ENCODE results near the gene HAUS6. TPM values are rescaled to one million over a fixed set of nuclear protein-coding genes. Genes with fewer than 3 reads are reported as not detected.
A peak's percentile ranks its signal among the peaks of the same experiment; 100 is the strongest.

HAUS6 gene
- total and polyA plus RNA-seq, 2 of the 13 experiments (the other 11 are each of a cell fraction or from before 2014, with no cell fraction given): 9.8 to 31.1 TPM

DNA sequence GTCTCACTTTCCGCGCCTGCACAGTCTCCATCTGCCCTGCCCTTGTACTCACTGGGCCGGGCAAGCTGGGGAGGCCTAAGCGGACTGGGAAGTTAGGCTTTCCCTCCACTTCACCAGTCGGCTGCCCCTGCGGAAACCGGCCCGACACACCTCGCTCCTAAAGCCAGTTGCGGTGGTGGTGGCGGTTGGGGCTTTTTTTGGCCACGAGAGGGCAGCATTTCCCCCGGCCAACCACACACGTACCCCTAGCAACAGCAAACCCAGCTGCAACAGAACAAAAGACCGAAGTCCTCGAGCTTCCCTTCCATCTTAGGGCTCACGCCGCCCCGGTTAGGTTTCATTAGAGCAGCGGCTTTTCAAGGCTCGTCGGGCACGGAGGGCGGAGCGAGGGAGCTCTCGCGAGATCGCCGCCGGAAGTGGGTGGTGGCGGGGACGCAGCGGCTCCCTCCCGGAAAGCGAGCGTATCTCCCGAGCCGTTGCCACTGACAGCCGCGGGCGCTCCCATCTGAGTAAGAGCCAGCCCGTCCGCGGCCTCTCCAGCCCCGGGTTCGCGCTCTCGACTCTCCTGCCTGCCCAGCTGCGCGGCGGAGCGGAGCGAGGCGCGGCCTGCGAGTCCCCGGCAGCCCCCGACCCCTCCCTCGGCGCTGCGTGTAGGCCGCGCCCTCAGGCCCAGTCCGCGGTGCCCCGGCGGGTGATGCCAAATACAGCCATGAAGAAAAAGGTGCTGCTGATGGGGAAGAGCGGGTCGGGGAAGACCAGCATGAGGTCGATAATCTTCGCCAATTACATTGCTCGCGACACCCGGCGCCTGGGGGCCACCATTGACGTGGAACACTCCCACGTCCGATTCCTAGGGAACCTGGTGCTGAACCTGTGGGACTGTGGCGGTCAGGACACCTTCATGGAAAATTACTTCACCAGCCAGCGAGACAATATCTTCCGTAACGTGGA, 53.5 kb downstream of the HAUS6 start, which contains the start of gene RRAGA (continued):
- TF ChIP-seq ZBTB43 (CRISPR knock-in tag; conservative IDR thresholded peaks at IDR 0.05) (0 out of 2 replicates have a peak, but pooled peaks have one; percentile 35), ZBTB7B (CRISPR knock-in tag; IDR thresholded peaks at IDR 0.05) (no peak), ZNF317 (CRISPR knock-in tag; IDR thresholded peaks at IDR 0.05) (no peak), WIZ (CRISPR knock-in tag; IDR thresholded peaks at IDR 0.05) (peak; percentile 72; the same call in 1 of the 2 replicates), ZNF446 (CRISPR knock-in tag; IDR thresholded peaks at IDR 0.05) (peak; percentile 79), ZNF737 (CRISPR knock-in tag; IDR thresholded peaks at IDR 0.05; ENCODE audit: borderline replicate concordance) (no peak), ZMYM4 (CRISPR knock-in tag; IDR thresholded peaks at IDR 0.05) (peak; percentile 99), TOE1 (CRISPR knock-in tag; IDR thresholded peaks at IDR 0.05) (0 out of 2 replicates have a peak, but pooled peaks have one; percentile 86), POLR2AphosphoS5 (IDR thresholded peaks at IDR 0.05; ENCODE audit: low read depth, low read length) (peak; percentile 65), ZSCAN22 (CRISPR knock-in tag; IDR thresholded peaks at IDR 0.05) (no peak; the same call in 1 of the 2 replicates), MXD3 (CRISPR knock-in tag; IDR thresholded peaks at IDR 0.05) (peak; percentile 32; the same call in 1 of the 2 replicates), RXRA (CRISPR knock-in tag; IDR thresholded peaks at IDR 0.05) (peak; percentile 72; the same call in 1 of the 2 replicates), ZNF790 (CRISPR knock-in tag; IDR thresholded peaks at IDR 0.05; ENCODE audit: borderline replicate concordance) (peak; percentile 89; the same call in 1 of the 2 replicates), ZNF768 (CRISPR knock-in tag; IDR thresholded peaks at IDR 0.05) (peak; percentile 58; the same call in 1 of the 2 replicates), DNMT1 (CRISPR knock-in tag; IDR thresholded peaks at IDR 0.05) (0 out of 2 replicates have a peak, but pooled peaks have one; percentile 42), REPIN1 (CRISPR knock-in tag; IDR thresholded peaks at IDR 0.05; ENCODE audit: borderline replicate concordance, low read depth) (peak; percentile 93), FOXA1 (IDR thresholded peaks at IDR 0.05) (no peak), FOXA1 (CRISPR knock-in tag; IDR thresholded peaks at IDR 0.05) (peak; percentile 34; the same call in 1 of the 2 replicates), XRCC5 (optimal IDR thresholded peaks at IDR 0.05; ENCODE audit: low read length) (peak; percentile 79), ZNF552 (CRISPR knock-in tag; IDR thresholded peaks at IDR 0.05; ENCODE audit: borderline replicate concordance) (no peak; the same call in 1 of the 2 replicates), PHF8 (CRISPR knock-in tag; IDR thresholded peaks at IDR 0.05) (peak; percentile 89), BORCS8-MEF2B (CRISPR knock-in tag; IDR thresholded peaks at IDR 0.05) (peak; percentile 88)
- TF ChIP-seq, protein P1, sequence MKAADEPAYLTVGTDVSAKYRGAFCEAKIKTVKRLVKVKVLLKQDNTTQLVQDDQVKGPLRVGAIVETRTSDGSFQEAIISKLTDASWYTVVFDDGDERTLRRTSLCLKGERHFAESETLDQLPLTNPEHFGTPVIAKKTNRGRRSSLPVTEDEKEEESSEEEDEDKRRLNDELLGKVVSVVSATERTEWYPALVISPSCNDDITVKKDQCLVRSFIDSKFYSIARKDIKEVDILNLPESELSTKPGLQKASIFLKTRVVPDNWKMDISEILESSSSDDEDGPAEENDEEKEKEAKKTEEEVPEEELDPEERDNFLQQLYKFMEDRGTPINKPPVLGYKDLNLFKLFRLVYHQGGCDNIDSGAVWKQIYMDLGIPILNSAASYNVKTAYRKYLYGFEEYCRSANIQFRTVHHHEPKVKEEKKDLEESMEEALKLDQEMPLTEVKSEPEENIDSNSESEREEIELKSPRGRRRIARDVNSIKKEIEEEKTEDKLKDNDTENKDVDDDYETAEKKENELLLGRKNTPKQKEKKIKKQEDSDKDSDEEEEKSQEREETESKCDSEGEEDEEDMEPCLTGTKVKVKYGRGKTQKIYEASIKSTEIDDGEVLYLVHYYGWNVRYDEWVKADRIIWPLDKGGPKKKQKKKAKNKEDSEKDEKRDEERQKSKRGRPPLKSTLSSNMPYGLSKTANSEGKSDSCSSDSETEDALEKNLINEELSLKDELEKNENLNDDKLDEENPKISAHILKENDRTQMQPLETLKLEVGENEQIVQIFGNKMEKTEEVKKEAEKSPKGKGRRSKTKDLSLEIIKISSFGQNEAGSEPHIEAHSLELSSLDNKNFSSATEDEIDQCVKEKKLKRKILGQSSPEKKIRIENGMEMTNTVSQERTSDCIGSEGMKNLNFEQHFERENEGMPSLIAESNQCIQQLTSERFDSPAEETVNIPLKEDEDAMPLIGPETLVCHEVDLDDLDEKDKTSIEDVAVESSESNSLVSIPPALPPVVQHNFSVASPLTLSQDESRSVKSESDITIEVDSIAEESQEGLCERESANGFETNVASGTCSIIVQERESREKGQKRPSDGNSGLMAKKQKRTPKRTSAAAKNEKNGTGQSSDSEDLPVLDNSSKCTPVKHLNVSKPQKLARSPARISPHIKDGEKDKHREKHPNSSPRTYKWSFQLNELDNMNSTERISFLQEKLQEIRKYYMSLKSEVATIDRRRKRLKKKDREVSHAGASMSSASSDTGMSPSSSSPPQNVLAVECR (CRISPR knock-in tag; IDR thresholded peaks at IDR 0.05; ENCODE audit: borderline replicate concordance): peak; percentile 95
- TF ChIP-seq, protein P2, sequence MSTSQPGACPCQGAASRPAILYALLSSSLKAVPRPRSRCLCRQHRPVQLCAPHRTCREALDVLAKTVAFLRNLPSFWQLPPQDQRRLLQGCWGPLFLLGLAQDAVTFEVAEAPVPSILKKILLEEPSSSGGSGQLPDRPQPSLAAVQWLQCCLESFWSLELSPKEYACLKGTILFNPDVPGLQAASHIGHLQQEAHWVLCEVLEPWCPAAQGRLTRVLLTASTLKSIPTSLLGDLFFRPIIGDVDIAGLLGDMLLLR (CRISPR knock-in tag; IDR thresholded peaks at IDR 0.05): peak; percentile 76; the same call in 1 of the 2 replicates

Data from HepG2 (cell line).